C4-2B (cell line): ENCODE data around the gene CACNA1S.

Experiments used
- H3K27ac ChIP-seq: fragments of 450-650 bp; 2 replicates; pipeline ENCODE4 v1.5.1; 2017
- ZFX ChIP-seq: fragments of 450-650 bp; IDR thresholded peaks from 2 replicates; pipeline ENCODE4 v1.6.1; 2017
- TF ChIP-seq, protein P1 (sequence below): fragments of 450-650 bp; conservative IDR thresholded peaks from 2 replicates; pipeline ENCODE4 v1.5.1; 2017; ENCODE audit warnings: mild to moderate bottlenecking

The CACNA1S gene

DNA sequence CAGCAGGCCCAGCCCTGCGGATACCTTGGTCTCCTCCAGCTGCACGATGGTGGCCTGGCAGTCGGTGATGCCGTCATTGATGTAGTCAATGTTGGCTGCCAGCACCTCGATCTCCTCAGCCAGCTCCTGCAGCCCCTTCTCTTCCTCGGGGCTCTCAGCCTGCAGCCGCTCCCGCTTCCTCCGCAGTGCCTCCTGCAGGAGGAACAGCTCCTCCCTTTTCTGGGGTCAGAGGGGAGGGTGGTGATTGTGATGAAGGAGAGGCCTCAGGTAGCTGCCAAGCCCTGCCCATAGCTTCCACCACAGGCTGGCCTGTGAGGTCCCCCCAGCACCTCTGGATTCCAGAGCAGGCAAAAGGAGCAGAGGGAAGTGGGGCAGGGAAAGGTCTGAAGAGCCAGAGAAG, 122.1 kb downstream of the CACNA1S start:
- no peak overlapping the region for H3K27ac ChIP-seq
- no peak for TF ChIP-seq ZFX
- TF ChIP-seq, protein P1, sequence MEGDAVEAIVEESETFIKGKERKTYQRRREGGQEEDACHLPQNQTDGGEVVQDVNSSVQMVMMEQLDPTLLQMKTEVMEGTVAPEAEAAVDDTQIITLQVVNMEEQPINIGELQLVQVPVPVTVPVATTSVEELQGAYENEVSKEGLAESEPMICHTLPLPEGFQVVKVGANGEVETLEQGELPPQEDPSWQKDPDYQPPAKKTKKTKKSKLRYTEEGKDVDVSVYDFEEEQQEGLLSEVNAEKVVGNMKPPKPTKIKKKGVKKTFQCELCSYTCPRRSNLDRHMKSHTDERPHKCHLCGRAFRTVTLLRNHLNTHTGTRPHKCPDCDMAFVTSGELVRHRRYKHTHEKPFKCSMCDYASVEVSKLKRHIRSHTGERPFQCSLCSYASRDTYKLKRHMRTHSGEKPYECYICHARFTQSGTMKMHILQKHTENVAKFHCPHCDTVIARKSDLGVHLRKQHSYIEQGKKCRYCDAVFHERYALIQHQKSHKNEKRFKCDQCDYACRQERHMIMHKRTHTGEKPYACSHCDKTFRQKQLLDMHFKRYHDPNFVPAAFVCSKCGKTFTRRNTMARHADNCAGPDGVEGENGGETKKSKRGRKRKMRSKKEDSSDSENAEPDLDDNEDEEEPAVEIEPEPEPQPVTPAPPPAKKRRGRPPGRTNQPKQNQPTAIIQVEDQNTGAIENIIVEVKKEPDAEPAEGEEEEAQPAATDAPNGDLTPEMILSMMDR: no peak
